H9 (cell line): ENCODE results near the gene THOC2. TPM values are rescaled to one million over a fixed set of nuclear protein-coding genes. Genes with fewer than 3 reads are reported as not detected.

Experiments used
- DNase-seq: peaks from one replicate; pipeline ENCODE4 v3.0.0-alpha.2; 2017
- H2AFZ ChIP-seq: one replicate; pipeline ENCODE4 v1.6.1; 2013; ENCODE audit warnings: mild to moderate bottlenecking, low read length, control low read depth, moderate library complexity
- H2AK5ac ChIP-seq: 2 replicates; pipeline ENCODE4 v1.6.1; 2013; ENCODE audit warnings: low read length, control low read depth, mixed read lengths; ENCODE audit not compliant: insufficient read length
- H2BK120ac ChIP-seq: one replicate; pipeline ENCODE4 v1.6.1; 2013; ENCODE audit warnings: low read depth, mild to moderate bottlenecking, low read length, control low read depth, inconsistent platforms; ENCODE audit not compliant: poor library complexity, severe bottlenecking
- H2BK12ac ChIP-seq: 2 replicates; pipeline ENCODE4 v1.6.1; 2013; ENCODE audit warnings: low read length, control low read depth, mixed read lengths, low read depth; ENCODE audit not compliant: insufficient read length
- H2BK15ac ChIP-seq: 2 replicates; pipeline ENCODE4 v1.6.1; 2013; ENCODE audit warnings: low read depth, low read length, control low read depth
- H2BK20ac ChIP-seq: one replicate; pipeline ENCODE4 v1.6.1; 2013; ENCODE audit warnings: low read depth, mild to moderate bottlenecking, low read length, control low read depth, inconsistent platforms; ENCODE audit not compliant: poor library complexity, severe bottlenecking
- H2BK5ac ChIP-seq: 2 replicates; pipeline ENCODE4 v1.6.1; 2013; ENCODE audit warnings: low read length, control low read depth, mixed read lengths; ENCODE audit not compliant: insufficient read length
- H3K14ac ChIP-seq: 2 replicates; pipeline ENCODE4 v1.6.1; 2013; ENCODE audit warnings: low read length, control low read depth; ENCODE audit not compliant: insufficient read depth
- H3K18ac ChIP-seq: 2 replicates; pipeline ENCODE4 v1.6.1; 2013; ENCODE audit warnings: low read depth, mild to moderate bottlenecking, mixed read lengths, low read length, control low read depth; ENCODE audit not compliant: insufficient read length
- H3K23ac ChIP-seq: 2 replicates; pipeline ENCODE4 v1.6.1; 2013; ENCODE audit warnings: low read length, control low read depth, mixed read lengths, low read depth; ENCODE audit not compliant: insufficient read length
- H3K23me2 ChIP-seq: 2 replicates; pipeline ENCODE4 v1.6.1; 2013; ENCODE audit warnings: low read depth, mild to moderate bottlenecking, mixed read lengths, low read length, control low read depth; ENCODE audit not compliant: insufficient read length, poor library complexity, severe bottlenecking
- H3K27ac ChIP-seq: 2 replicates; pipeline ENCODE4 v1.5.1; 2013; ENCODE audit warnings: low read length, control low read depth, mixed read lengths, low read depth; ENCODE audit not compliant: insufficient read length
- H3K27me3 ChIP-seq: 2 replicates; pipeline ENCODE4 v1.6.1; 2013; ENCODE audit warnings: low read length, control low read depth, inconsistent platforms; ENCODE audit not compliant: insufficient read depth
- H3K4ac ChIP-seq: 2 replicates; pipeline ENCODE4 v1.6.1; 2013; ENCODE audit warnings: low read depth, mild to moderate bottlenecking, control low read depth, inconsistent platforms, low read length, moderate library complexity
- H3K4me1 ChIP-seq: 2 replicates; pipeline ENCODE4 v1.6.1; 2013; ENCODE audit warnings: low read length, control low read depth, inconsistent platforms; ENCODE audit not compliant: insufficient read depth
- H3K4me2 ChIP-seq: 2 replicates; pipeline ENCODE4 v1.6.1; 2013; ENCODE audit warnings: low read length, control low read depth, mixed read lengths; ENCODE audit not compliant: insufficient read length, insufficient read depth
- H3K56ac ChIP-seq: 2 replicates; pipeline ENCODE4 v1.6.1; 2013; ENCODE audit warnings: low read depth, mild to moderate bottlenecking, mixed read lengths, low read length, control low read depth; ENCODE audit not compliant: insufficient read length
- H3K79me1 ChIP-seq: 2 replicates; pipeline ENCODE4 v1.6.1; 2013; ENCODE audit warnings: low read depth, mild to moderate bottlenecking, moderate library complexity, low read length, control low read depth, inconsistent platforms; ENCODE audit not compliant: insufficient read depth, poor library complexity, severe bottlenecking
- H3K79me2 ChIP-seq: 2 replicates; pipeline ENCODE4 v1.6.1; 2013; ENCODE audit warnings: low read length, control low read depth, inconsistent platforms; ENCODE audit not compliant: insufficient read depth
- H3K9ac ChIP-seq: 2 replicates; pipeline ENCODE4 v1.6.1; 2013; ENCODE audit warnings: low read length, control low read depth, mixed read lengths; ENCODE audit not compliant: insufficient read length; ENCODE audit errors: extremely low read depth
- H3K9me3 ChIP-seq: one replicate; pipeline ENCODE4 v1.6.1; 2013; ENCODE audit warnings: low read depth, low read length, inconsistent platforms; ENCODE audit not compliant: control insufficient read depth
- H3T11ph ChIP-seq: one replicate; pipeline ENCODE4 v1.6.1; 2013; ENCODE audit warnings: mild to moderate bottlenecking, low read length, control low read depth, inconsistent platforms
- H4K20me1 ChIP-seq: one replicate; pipeline ENCODE4 v1.6.1; 2013; ENCODE audit not compliant: control insufficient read depth, insufficient read length, insufficient read depth
- H4K5ac ChIP-seq: 2 replicates; pipeline ENCODE4 v1.6.1; 2013; ENCODE audit warnings: low read depth, mild to moderate bottlenecking, mixed read lengths, low read length, control low read depth; ENCODE audit not compliant: insufficient read length
- H4K8ac ChIP-seq: replicated peaks from 2 replicates; pipeline ENCODE4 v1.6.1; 2013; ENCODE audit warnings: low read length, control low read depth, mixed read lengths, low read depth; ENCODE audit not compliant: insufficient read length
- H4K91ac ChIP-seq: 2 replicates; pipeline ENCODE4 v1.6.1; 2013; ENCODE audit warnings: low read depth, mild to moderate bottlenecking, moderate library complexity, mixed read lengths, low read length, control low read depth; ENCODE audit not compliant: insufficient read length
- H3K27ac Mint-ChIP-seq, 3 experiments: 2 replicates in 2 of 3; 3 replicates in 1 of 3; pipeline ENCODE4 v1.8.0; 2020 to 2021; ENCODE audit warnings: mixed read lengths in 3 of 3, mild to moderate bottlenecking in 1 of 3, moderate library complexity in 1 of 3
- H3K27me3 Mint-ChIP-seq: 2 replicates; pipeline ENCODE4 v1.8.0; 2021; ENCODE audit warnings: low read depth, mild to moderate bottlenecking, moderate library complexity, mixed read lengths
- H3K36me3 Mint-ChIP-seq, 3 experiments: 2 replicates in 2 of 3; 3 replicates in 1 of 3; pipeline ENCODE4 v1.8.0; 2020 to 2021; ENCODE audit warnings: low read depth in 3 of 3, mixed read lengths in 3 of 3; ENCODE audit not compliant: insufficient read depth in 1 of 3
- H3K4me1 Mint-ChIP-seq, 2 experiments: 2 replicates each; pipeline ENCODE4 v1.8.0; 2020; ENCODE audit warnings: mixed read lengths in 2 of 2
- H3K4me3 Mint-ChIP-seq, 2 experiments: 2 replicates in 1 of 2; 3 replicates in 1 of 2; pipeline ENCODE4 v1.8.0; 2020 to 2021; ENCODE audit warnings: mild to moderate bottlenecking in 2 of 2, mixed read lengths in 2 of 2, moderate library complexity in 1 of 2
- H3K9me3 Mint-ChIP-seq, 2 experiments: 2 replicates in 1 of 2; 3 replicates in 1 of 2; pipeline ENCODE4 v1.8.0; 2020; ENCODE audit warnings: mild to moderate bottlenecking in 2 of 2, mixed read lengths in 2 of 2, moderate library complexity in 1 of 2
- CTCF ChIP-seq: fragments of 200-600 bp; sonication (generic); conservative IDR thresholded peaks from 3 replicates; pipeline ENCODE4 v1.8.0; 2021; ENCODE audit warnings: antibody characterized with exemption, mild to moderate bottlenecking
- WGBS: extraction: QIAGEN DNeasy Blood & Tissue Kit; methylation state at CpG from one replicate; pipeline ENCODE4 v1.1.7; 2013; ENCODE audit warnings: missing lambda C conversion rate, low lambda C conversion rate, mixed read lengths; ENCODE audit not compliant: insufficient read length; ENCODE audit errors: extremely low coverage; 5-methylcytosine and 5-hydroxymethylcytosine counted together
- total RNA-seq: library from RNA; stranded (reverse); gene quantifications from 2 replicates; pipeline ENCODE4 v1.2.1, GENCODE V29; 2021

Gene THOC2
- total RNA-seq, 1 experiment from 2014 or later = 72.1 TPM

- no peaks in the 10 kb centered on the region for H3K79me2 ChIP-seq
- H3K9ac ChIP-seq = no peak overlapping the region
- H3K4ac ChIP-seq = no peak overlapping the region
- no peak overlapping the region for H2AK5ac ChIP-seq
- H3K27me3 Mint-ChIP-seq = no peaks in the 10 kb centered on the region; the same call in 1 of the 2 replicates
- no peaks in the 10 kb centered on the region for H4K20me1 ChIP-seq
- H3K4me1 ChIP-seq = no peaks in the 10 kb centered on the region
- peaks cover 0 to 60% of the 10 kb centered on the region in 2 experiments; a peak in 3 of 5 replicates for H3K9me3 Mint-ChIP-seq
- no peaks in the 10 kb centered on the region for H3K79me1 ChIP-seq
- H2BK20ac ChIP-seq = no peak overlapping the region
- no peak overlapping the region; a peak in 1 of 7 replicates for H3K27ac Mint-ChIP-seq
- no peak overlapping the region for H2BK15ac ChIP-seq
- H3K27ac ChIP-seq = no peak overlapping the region
- H3K4me3 Mint-ChIP-seq = no peak overlapping the region
- no peak for DNase-seq
- peaks cover 5 to 66% (median 45%) of the 10 kb centered on the region in 3 experiments; a peak in 6 of 7 replicates for H3K36me3 Mint-ChIP-seq
- H3K14ac ChIP-seq = no peak overlapping the region
- no peak overlapping the region for H2BK5ac ChIP-seq
- H2BK12ac ChIP-seq = no peak overlapping the region
- H4K8ac ChIP-seq = no peak overlapping the region
- H3K23me2 ChIP-seq = no peaks in the 10 kb centered on the region
- no peaks in the 10 kb centered on the region for H3K4me1 Mint-ChIP-seq
- no peak for TF ChIP-seq CTCF
- H3K27me3 ChIP-seq = no peaks in the 10 kb centered on the region
- H2BK120ac ChIP-seq = no peak overlapping the region
- H3K9me3 ChIP-seq = peaks cover 24% of the 10 kb centered on the region
- no peak overlapping the region for H3K56ac ChIP-seq
- no peak overlapping the region for H3K23ac ChIP-seq
- no peak overlapping the region for H2AFZ ChIP-seq
- no peak overlapping the region for H3K18ac ChIP-seq
- no peak overlapping the region for H4K91ac ChIP-seq
- no peak overlapping the region for H4K5ac ChIP-seq
- H3K4me2 ChIP-seq = no peak overlapping the region
- no peak overlapping the region for H3T11ph ChIP-seq
- no CpG with 5 or more reads among the region's 3 CpGs for WGBS
Observed at GRCh38 chrX:123629502-123629901, 103.3 kb downstream of the THOC2 start.
